HL-60 (cell line): ENCODE results near the gene RABGAP1L.

ENCODE experiments used
- CTCF ChIP-seq: IDR thresholded peaks from one replicate; pipeline ENCODE4 v1.5.1; 2011; ENCODE audit warnings: low read length, control low read depth, inconsistent platforms; ENCODE audit not compliant: insufficient read depth
- GABPA ChIP-seq: IDR thresholded peaks from 2 replicates; pipeline ENCODE4 v1.6.1; 2012; ENCODE audit warnings: low read depth
- POLR2AphosphoS5 ChIP-seq: IDR thresholded peaks from 2 replicates; pipeline ENCODE4 v1.6.1; 2012; ENCODE audit warnings: low read depth
- TF ChIP-seq, protein P1 (sequence below): IDR thresholded peaks from 2 replicates; pipeline ENCODE4 v1.6.1; 2012; ENCODE audit warnings: low read depth; ENCODE audit not compliant: insufficient replicate concordance

DNA sequence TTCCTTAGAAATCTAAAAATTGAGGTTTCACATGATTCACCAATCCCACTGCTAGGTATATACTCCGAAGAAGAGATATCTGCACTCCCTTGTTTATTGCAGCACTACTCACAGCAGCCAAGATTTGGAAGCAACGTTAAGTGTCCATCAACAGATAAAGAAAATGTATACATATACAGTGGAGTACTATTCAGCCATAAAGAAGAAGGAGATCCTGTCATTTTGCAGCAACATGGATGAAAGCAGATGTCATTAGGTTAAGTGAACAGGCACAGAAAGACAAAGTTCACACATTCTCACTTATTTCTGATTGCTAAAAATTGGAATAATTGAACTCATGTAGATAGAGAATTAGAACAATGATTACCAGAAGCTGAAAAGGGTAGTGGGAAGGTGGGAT lies 56.4 kb downstream of the RABGAP1L start:
- TF ChIP-seq CTCF (no peak), POLR2AphosphoS5 (no peak), GABPA (no peak)
- TF ChIP-seq, protein P1, sequence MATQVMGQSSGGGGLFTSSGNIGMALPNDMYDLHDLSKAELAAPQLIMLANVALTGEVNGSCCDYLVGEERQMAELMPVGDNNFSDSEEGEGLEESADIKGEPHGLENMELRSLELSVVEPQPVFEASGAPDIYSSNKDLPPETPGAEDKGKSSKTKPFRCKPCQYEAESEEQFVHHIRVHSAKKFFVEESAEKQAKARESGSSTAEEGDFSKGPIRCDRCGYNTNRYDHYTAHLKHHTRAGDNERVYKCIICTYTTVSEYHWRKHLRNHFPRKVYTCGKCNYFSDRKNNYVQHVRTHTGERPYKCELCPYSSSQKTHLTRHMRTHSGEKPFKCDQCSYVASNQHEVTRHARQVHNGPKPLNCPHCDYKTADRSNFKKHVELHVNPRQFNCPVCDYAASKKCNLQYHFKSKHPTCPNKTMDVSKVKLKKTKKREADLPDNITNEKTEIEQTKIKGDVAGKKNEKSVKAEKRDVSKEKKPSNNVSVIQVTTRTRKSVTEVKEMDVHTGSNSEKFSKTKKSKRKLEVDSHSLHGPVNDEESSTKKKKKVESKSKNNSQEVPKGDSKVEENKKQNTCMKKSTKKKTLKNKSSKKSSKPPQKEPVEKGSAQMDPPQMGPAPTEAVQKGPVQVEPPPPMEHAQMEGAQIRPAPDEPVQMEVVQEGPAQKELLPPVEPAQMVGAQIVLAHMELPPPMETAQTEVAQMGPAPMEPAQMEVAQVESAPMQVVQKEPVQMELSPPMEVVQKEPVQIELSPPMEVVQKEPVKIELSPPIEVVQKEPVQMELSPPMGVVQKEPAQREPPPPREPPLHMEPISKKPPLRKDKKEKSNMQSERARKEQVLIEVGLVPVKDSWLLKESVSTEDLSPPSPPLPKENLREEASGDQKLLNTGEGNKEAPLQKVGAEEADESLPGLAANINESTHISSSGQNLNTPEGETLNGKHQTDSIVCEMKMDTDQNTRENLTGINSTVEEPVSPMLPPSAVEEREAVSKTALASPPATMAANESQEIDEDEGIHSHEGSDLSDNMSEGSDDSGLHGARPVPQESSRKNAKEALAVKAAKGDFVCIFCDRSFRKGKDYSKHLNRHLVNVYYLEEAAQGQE: no peak
